Measurements from ENCODE around the gene CXCR3.
"Not testable (repeated sequence)": the region's sequence is repeated elsewhere in the genome, so short reads cannot be mapped to it uniquely, and the experiment has no call there.

CXCR3 gene

DNA sequence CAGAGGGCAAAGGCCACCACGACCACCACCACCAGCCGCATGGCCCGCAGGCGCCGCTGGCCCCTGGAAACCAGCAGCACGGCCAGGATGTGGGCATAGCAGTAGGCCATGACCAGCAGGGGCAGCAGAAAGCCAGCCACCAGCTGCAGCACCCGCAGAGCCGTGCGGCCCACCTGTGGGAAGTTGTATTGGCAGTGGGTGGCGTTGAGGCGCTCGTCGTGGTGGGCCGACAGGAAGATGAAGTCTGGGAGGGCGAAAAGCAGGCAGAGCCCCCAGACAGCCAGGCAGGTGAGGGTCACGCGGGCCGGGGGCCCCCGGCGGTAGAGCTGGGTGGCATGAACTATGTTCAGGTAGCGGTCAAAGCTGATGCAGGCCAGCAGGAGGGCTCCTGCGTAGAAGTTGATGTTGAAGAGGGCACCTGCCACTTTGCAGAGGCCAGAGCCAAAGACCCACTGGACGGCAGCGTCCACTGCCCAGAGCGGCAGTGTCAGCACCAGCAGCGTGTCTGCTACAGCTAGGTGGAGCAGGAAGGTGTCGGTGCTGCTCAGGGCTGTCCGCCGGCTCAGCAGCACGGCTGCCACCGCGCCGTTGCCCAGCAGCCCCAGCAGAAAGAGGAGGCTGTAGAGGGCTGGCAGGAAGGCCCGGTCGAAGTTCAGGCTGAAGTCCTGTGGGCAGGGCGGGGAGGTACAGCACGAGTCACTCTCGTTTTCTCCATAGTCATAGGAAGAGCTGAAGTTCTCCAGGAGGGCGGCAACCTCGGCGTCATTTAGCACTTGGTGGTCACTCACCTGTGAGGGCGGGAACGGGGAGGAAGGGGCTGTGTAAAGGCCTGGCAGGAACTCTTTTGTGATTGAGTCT, 1.4 kb downstream of the CXCR3 start:
- TF ChIP-seq, protein P1, sequence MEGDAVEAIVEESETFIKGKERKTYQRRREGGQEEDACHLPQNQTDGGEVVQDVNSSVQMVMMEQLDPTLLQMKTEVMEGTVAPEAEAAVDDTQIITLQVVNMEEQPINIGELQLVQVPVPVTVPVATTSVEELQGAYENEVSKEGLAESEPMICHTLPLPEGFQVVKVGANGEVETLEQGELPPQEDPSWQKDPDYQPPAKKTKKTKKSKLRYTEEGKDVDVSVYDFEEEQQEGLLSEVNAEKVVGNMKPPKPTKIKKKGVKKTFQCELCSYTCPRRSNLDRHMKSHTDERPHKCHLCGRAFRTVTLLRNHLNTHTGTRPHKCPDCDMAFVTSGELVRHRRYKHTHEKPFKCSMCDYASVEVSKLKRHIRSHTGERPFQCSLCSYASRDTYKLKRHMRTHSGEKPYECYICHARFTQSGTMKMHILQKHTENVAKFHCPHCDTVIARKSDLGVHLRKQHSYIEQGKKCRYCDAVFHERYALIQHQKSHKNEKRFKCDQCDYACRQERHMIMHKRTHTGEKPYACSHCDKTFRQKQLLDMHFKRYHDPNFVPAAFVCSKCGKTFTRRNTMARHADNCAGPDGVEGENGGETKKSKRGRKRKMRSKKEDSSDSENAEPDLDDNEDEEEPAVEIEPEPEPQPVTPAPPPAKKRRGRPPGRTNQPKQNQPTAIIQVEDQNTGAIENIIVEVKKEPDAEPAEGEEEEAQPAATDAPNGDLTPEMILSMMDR (conservative IDR thresholded peaks at IDR 0.05; ENCODE audit: low read length): no peak
- DNase-seq (ENCODE audit: low read depth): no peak
- H3K4me3 ChIP-seq (ENCODE audit: low read length): no peak overlapping the region

DNA sequence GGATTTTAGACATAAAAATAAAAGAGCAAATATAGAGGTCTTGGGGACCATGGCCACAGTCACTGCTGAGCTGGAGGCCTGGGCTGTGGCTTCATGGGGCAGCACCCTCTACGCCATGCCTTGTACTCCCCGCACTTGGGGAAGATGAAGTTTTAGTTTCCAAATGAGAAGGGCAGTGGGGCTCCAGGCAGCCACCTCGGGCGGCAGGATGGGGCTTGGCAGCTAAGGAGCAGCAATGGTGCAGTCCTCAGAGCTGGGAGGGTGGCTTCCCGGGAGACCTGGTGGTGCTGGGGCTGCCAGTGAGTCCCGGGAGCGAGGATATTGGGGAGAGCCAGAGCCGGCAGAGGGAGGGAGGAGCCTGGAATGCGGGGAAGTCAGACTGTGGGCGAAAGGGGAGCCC, 2.4 kb downstream of the CXCR3 start:
- no peak for DNase-seq (ENCODE audit: low read depth)
- TF ChIP-seq, protein P1 (conservative IDR thresholded peaks at IDR 0.05; ENCODE audit: low read length): no peak
- no peak overlapping the region for H3K4me3 ChIP-seq (ENCODE audit: low read length)

DNA sequence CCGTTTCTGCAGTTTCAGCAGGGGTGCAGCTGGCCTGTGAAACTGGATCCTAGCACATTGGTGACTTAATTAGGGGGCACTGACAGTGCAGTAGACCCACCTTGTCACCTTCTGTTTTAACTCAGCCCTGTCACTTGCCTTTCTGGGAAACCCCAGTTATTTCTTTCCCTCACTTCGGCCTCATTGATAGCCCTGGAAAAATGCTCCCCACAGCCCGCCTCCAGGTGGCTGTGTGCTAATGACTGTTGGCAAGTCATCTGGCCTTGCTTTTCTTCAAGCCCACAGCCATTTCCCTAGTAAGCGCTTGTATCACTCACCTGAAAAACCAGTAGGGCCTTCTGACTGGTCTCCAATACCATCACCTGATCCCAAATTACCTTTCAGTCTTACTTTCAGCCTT, 3.3 kb downstream of the CXCR3 start:
- DNase-seq (ENCODE audit: low read depth): no peak
- H3K4me3 ChIP-seq (ENCODE audit: low read length): no peak overlapping the region
- TF ChIP-seq, protein P1 (conservative IDR thresholded peaks at IDR 0.05; ENCODE audit: low read length): no peak

DNA sequence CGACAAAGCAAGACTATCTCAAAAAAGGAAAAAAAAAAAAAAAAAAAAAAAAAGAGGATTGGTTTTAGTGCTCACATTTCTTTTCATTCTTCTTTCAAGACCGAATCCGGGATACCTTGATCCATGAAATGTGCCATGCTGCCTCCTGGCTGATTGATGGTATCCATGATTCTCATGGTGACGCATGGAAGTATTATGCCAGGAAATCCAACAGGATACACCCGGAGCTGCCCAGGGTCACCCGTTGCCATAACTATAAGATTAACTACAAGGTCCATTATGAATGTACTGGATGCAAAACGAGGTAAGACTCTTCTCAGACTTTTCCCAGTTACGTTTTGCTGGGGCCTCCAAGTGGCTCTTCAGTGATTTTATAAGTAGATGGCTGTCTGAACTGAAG, 6.1 kb downstream of the CXCR3 start:
- TF ChIP-seq, protein P1 (conservative IDR thresholded peaks at IDR 0.05; ENCODE audit: low read length): no peak
- DNase-seq (ENCODE audit: low read depth): no peak
- no peak overlapping the region for H3K4me3 ChIP-seq (ENCODE audit: low read length)

DNA sequence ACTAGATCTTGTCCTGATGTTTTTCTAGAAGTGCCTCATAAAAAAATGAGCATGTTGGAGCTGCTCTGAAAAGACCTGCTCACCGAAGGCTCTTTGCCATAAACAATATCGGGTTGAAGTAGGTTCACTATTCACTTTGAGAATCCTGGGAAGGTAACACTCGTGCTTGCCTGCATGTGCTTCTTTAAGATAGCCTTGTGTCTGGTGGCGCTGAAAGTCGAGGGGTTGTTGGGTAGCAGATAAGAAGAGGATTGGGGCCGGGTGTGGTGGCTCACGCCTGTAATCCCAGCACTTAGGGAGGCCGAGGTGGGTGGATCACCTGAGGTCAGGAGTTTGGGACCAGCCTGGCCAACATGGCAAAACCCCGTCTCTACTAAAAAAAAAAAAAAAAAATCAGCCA, 6.6 kb downstream of the CXCR3 start:
- not testable (repeated sequence) for H3K4me3 ChIP-seq (ENCODE audit: low read length); DNase-seq (ENCODE audit: low read depth)

DNA sequence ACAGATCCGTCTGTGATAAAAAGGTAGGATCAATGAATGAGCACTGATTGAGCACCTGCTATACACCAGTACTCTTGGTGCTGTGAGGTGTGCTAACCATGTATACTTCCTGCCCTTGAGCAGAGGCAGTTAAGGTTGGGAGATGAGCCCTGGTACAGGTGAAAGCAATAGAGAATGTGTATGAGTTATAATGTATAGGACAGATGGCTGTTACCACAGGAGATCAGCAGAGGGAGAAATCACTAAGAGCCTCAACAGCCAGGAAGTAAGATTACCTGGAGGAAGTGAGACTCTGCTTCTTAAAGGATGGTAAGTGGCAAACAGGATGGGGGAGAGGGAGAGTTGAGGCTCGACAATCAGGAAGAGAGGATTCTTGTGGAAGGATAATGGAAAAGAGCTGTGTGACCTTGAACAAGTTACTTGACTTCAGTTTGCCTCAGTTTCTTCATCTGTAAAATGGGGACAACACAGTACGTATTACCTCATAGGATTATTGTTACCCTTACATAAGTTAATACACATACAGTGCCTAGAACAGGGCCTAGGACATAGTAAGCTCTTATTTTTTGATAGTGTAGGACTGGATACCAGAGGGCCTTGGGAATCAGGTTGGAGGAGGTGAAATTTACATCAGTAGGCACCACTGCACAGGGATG, 9.1 kb downstream of the CXCR3 start:
- no peak overlapping the region for H3K4me3 ChIP-seq (ENCODE audit: low read length)
- TF ChIP-seq, protein P1 (conservative IDR thresholded peaks at IDR 0.05; ENCODE audit: low read length): no peak
- DNase-seq (ENCODE audit: low read depth): no peak

DNA sequence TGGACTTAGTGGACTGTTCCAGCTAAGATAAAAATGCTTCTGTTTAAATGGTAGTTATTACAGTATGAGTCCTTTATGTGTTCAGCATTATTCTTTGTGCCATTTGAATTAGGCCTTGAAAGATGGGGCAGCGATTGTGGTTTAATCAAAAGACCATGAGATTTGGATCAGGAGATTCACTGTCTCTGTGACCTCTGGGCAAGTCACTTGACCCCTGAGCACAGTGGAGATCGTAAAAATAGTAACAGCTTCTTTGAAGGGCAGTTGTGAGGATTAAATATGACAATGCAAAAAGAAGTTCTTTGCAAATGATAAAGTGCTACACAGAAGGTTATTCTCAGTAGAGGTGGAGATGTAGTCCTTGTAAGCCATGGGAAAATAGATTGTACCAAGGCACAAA, 10.8 kb downstream of the CXCR3 start:
- H3K4me3 ChIP-seq (ENCODE audit: low read length): no peak overlapping the region
- TF ChIP-seq, protein P1 (conservative IDR thresholded peaks at IDR 0.05; ENCODE audit: low read length): no peak
- DNase-seq (ENCODE audit: low read depth): no peak
